ENCODE measurements around the gene GHR. TPM values are rescaled to one million over a fixed set of nuclear protein-coding genes. Genes with fewer than 3 reads are reported as not detected.

GHR gene
- total RNA-seq, 1 experiment from 2014 or later = 0.05 TPM

DNA sequence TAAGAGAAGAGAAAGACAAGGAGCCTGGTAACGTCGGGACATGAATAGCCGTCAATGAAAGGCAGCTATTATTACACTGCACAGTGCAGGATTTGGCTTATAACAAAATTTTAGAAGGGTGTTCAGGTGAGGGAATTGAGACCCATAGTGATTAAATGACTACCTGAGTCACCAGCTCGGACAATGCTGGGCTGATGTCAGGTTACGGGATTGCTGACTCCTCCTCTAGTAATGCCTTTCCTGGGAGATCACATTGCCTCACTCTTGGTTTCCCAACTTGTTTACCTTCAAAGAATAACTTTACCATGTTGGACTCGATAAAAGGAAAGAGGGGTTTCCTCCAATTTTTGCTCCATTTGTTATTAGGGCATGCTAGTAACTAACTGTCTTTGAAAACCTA is 132.6 kb downstream of the GHR start:
- H3K9me3 ChIP-seq (ENCODE audit: control insufficient read depth, insufficient read depth, low read depth, low read length) = no peaks in the 10 kb centered on the region
- no peaks in the 10 kb centered on the region for H3K4me1 ChIP-seq (ENCODE audit: control insufficient read depth, insufficient read depth, low read length)
- no peak overlapping the region for H3K4me3 ChIP-seq (ENCODE audit: low read depth in 2 of 2, low read length in 2 of 2)
- in situ Hi-C loops (cut with HindIII; ENCODE audit: low pct_unique_long_range_greater_than_20kb, low sequenced_read_pairs) = no loop called here
- TF ChIP-seq CTCF (IDR thresholded peaks at IDR 0.05) (no peak), SIN3A (IDR thresholded peaks at IDR 0.05; ENCODE audit: borderline replicate concordance, insufficient read depth, low read depth, low read length) (no peak), TCF7L2 (IDR thresholded peaks at IDR 0.05; ENCODE audit: low read depth, low read length) (no peak), POLR2AphosphoS5 (IDR thresholded peaks at IDR 0.05; ENCODE audit: low read depth, low read length) (no peak)
- TF ChIP-seq, protein P1, sequence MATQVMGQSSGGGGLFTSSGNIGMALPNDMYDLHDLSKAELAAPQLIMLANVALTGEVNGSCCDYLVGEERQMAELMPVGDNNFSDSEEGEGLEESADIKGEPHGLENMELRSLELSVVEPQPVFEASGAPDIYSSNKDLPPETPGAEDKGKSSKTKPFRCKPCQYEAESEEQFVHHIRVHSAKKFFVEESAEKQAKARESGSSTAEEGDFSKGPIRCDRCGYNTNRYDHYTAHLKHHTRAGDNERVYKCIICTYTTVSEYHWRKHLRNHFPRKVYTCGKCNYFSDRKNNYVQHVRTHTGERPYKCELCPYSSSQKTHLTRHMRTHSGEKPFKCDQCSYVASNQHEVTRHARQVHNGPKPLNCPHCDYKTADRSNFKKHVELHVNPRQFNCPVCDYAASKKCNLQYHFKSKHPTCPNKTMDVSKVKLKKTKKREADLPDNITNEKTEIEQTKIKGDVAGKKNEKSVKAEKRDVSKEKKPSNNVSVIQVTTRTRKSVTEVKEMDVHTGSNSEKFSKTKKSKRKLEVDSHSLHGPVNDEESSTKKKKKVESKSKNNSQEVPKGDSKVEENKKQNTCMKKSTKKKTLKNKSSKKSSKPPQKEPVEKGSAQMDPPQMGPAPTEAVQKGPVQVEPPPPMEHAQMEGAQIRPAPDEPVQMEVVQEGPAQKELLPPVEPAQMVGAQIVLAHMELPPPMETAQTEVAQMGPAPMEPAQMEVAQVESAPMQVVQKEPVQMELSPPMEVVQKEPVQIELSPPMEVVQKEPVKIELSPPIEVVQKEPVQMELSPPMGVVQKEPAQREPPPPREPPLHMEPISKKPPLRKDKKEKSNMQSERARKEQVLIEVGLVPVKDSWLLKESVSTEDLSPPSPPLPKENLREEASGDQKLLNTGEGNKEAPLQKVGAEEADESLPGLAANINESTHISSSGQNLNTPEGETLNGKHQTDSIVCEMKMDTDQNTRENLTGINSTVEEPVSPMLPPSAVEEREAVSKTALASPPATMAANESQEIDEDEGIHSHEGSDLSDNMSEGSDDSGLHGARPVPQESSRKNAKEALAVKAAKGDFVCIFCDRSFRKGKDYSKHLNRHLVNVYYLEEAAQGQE (IDR thresholded peaks at IDR 0.05; ENCODE audit: insufficient read depth in 1 of 2, low read depth in 2 of 2, low read length in 1 of 2) = no peak
- ChIA-PET POLR2A (no interaction called here), CTCF (no interaction called here)
- BruUV-seq (replicated peaks) = no TSS peak
- H3K36me3 ChIP-seq (ENCODE audit: control insufficient read depth, insufficient read depth, low read length) = no peaks in the 10 kb centered on the region
- H3K27me3 ChIP-seq (ENCODE audit: control insufficient read depth, insufficient read depth, low read length) = no peaks in the 10 kb centered on the region
- H3K27ac ChIP-seq (ENCODE audit: low read length) = no peak overlapping the region
- DNase-seq (ENCODE audit: low read depth, low spot score) (no peak), ATAC-seq (no peak)
- intact Hi-C loops (cut with micrococcal nuclease; ENCODE audit: unreplicated experiment) = no loop called here

DNA sequence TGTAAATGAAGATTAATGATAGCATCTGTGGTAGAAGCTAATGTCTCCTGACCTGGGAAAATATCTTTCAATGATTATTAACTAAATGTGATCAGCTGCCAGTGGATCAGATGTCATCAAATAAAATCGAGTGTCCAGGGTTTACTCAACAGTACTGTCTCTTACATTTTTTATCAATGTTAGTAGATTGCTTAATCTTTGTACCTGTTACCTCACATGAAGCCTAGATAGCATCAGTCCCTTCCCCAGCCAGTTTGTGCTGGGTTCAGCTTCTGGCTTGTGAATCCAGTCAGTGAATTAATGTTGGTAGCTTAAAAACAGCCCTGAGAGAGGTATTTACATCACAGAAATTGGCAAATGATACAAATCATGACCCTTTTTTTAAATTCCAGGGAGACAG is 134.4 kb downstream of the GHR start:
- CTCF ChIA-PET = no interaction called here
- intact Hi-C loops (cut with micrococcal nuclease; ENCODE audit: unreplicated experiment) = no loop called here
- TF ChIP-seq, protein P1 (IDR thresholded peaks at IDR 0.05; ENCODE audit: insufficient read depth in 1 of 2, low read depth in 2 of 2, low read length in 1 of 2) = no peak
- no peak for TF ChIP-seq CTCF (IDR thresholded peaks at IDR 0.05)
- no peak for TF ChIP-seq TCF7L2 (IDR thresholded peaks at IDR 0.05; ENCODE audit: low read depth, low read length)
- no peak for TF ChIP-seq POLR2AphosphoS5 (IDR thresholded peaks at IDR 0.05; ENCODE audit: low read depth, low read length)
- no peak for TF ChIP-seq SIN3A (IDR thresholded peaks at IDR 0.05; ENCODE audit: borderline replicate concordance, insufficient read depth, low read depth, low read length)
- in situ Hi-C loops (cut with HindIII; ENCODE audit: low pct_unique_long_range_greater_than_20kb, low sequenced_read_pairs) = no loop called here
- DNase-seq (ENCODE audit: low read depth, low spot score) = no peak
- Histone ChIP-seq H3K27ac (ENCODE audit: low read length) (no peak overlapping the region), H3K4me1 (ENCODE audit: control insufficient read depth, insufficient read depth, low read length) (no peaks in the 10 kb centered on the region), H3K36me3 (ENCODE audit: control insufficient read depth, insufficient read depth, low read length) (no peaks in the 10 kb centered on the region), H3K27me3 (ENCODE audit: control insufficient read depth, insufficient read depth, low read length) (no peaks in the 10 kb centered on the region; the same call in 1 of the 2 replicates), H3K9me3 (ENCODE audit: control insufficient read depth, insufficient read depth, low read depth, low read length) (no peaks in the 10 kb centered on the region), H3K4me3 (ENCODE audit: low read depth in 2 of 2, low read length in 2 of 2) (no peak overlapping the region)
- POLR2A ChIA-PET = no interaction called here
- ATAC-seq = no peak
- BruUV-seq (replicated peaks) = no TSS peak

Measured in Panc1 (cell line).